ENCODE data around the gene ASPHD2.
"Not testable (repeated sequence)": the region's sequence is repeated elsewhere in the genome, so short reads cannot be mapped to it uniquely, and the experiment has no call there.

Gene ASPHD2

GRCh38 chr22:26436903-26437515 is 7.9 kb downstream of the ASPHD2 start:
- H3K9me3 ChIP-seq (ENCODE audit: control insufficient read depth, low read length): no peaks in the 10 kb centered on the region
- peaks cover 4% of the 10 kb centered on the region for H3K4me1 ChIP-seq (ENCODE audit: control insufficient read depth, insufficient read depth, low read length, poor library complexity, severe bottlenecking)
- H3K4me3 ChIP-seq (ENCODE audit: extremely low read depth, insufficient read depth, low read length, poor library complexity, severe bottlenecking): no peak overlapping the region
- no peak overlapping the region for H3K27ac ChIP-seq (ENCODE audit: low read depth, low read length, severe bottlenecking)
- WGBS, 2 experiments (ENCODE audit: insufficient coverage in 2 of 2): 79 to 83% methylated on average over 8 of the region's 11 CpGs
- peaks cover 10% of the 10 kb centered on the region for H3K36me3 ChIP-seq (ENCODE audit: control insufficient read depth, insufficient read depth, low read length)

GRCh38 chr22:26437694-26438392 is 8.8 kb downstream of the ASPHD2 start:
- Histone ChIP-seq H3K4me3 (ENCODE audit: extremely low read depth, insufficient read depth, low read length, poor library complexity, severe bottlenecking) (no peak overlapping the region), H3K9me3 (ENCODE audit: control insufficient read depth, low read length) (no peaks in the 10 kb centered on the region), H3K36me3 (ENCODE audit: control insufficient read depth, insufficient read depth, low read length) (peaks cover 10% of the 10 kb centered on the region), H3K27ac (ENCODE audit: low read depth, low read length, severe bottlenecking) (no peak overlapping the region), H3K4me1 (ENCODE audit: control insufficient read depth, insufficient read depth, low read length, poor library complexity, severe bottlenecking) (peaks cover 4% of the 10 kb centered on the region)
- WGBS, 2 experiments (ENCODE audit: insufficient coverage in 2 of 2): 87 to 89% methylated on average over 9 to 11 of the region's 14 CpGs

- not testable (repeated sequence) for H3K4me1 ChIP-seq (ENCODE audit: control insufficient read depth, insufficient read depth, low read length, poor library complexity, severe bottlenecking); H3K4me3 ChIP-seq (ENCODE audit: extremely low read depth, insufficient read depth, low read length, poor library complexity, severe bottlenecking); H3K9me3 ChIP-seq (ENCODE audit: control insufficient read depth, low read length); H3K27ac ChIP-seq (ENCODE audit: low read depth, low read length, severe bottlenecking)
- 97% methylated on average over 3 of the region's 3 CpGs for WGBS, 2 experiments (ENCODE audit: insufficient coverage in 2 of 2)
- H3K36me3 ChIP-seq (ENCODE audit: control insufficient read depth, insufficient read depth, low read length): peaks cover 10% of the 10 kb centered on the region
Observed at GRCh38 chr22:26438776-26439175, 9.7 kb downstream of the ASPHD2 start.

GRCh38 chr22:26439559-26439958 is 10.5 kb downstream of the ASPHD2 start:
- H3K27ac ChIP-seq (ENCODE audit: low read depth, low read length, severe bottlenecking): no peak overlapping the region
- peaks cover 4% of the 10 kb centered on the region for H3K4me1 ChIP-seq (ENCODE audit: control insufficient read depth, insufficient read depth, low read length, poor library complexity, severe bottlenecking)
- peaks cover 4% of the 10 kb centered on the region for H3K36me3 ChIP-seq (ENCODE audit: control insufficient read depth, insufficient read depth, low read length)
- H3K9me3 ChIP-seq (ENCODE audit: control insufficient read depth, low read length): no peaks in the 10 kb centered on the region
- no peak overlapping the region for H3K4me3 ChIP-seq (ENCODE audit: extremely low read depth, insufficient read depth, low read length, poor library complexity, severe bottlenecking)
- WGBS, 2 experiments (ENCODE audit: insufficient coverage in 2 of 2): 100% methylated on average over 2 of the region's 3 CpGs; no CpG with 5 or more reads in 1 of the 2 experiments

GRCh38 chr22:26442086-26442756 is 13.2 kb downstream of the ASPHD2 start:
- H3K36me3 ChIP-seq (ENCODE audit: control insufficient read depth, insufficient read depth, low read length): no peaks in the 10 kb centered on the region
- H3K27ac ChIP-seq (ENCODE audit: low read depth, low read length, severe bottlenecking): no peak overlapping the region
- no peak overlapping the region for H3K4me3 ChIP-seq (ENCODE audit: extremely low read depth, insufficient read depth, low read length, poor library complexity, severe bottlenecking)
- no peaks in the 10 kb centered on the region for H3K9me3 ChIP-seq (ENCODE audit: control insufficient read depth, low read length)
- no peaks in the 10 kb centered on the region for H3K4me1 ChIP-seq (ENCODE audit: control insufficient read depth, insufficient read depth, low read length, poor library complexity, severe bottlenecking)
- 78 to 90% methylated on average over 2 of the region's 4 CpGs for WGBS, 2 experiments (ENCODE audit: insufficient coverage in 2 of 2)

GRCh38 chr22:26443901-26444690 is 15.0 kb downstream of the ASPHD2 start:
- H3K4me3 ChIP-seq (ENCODE audit: extremely low read depth, insufficient read depth, low read length, poor library complexity, severe bottlenecking): no peak overlapping the region
- H3K27ac ChIP-seq (ENCODE audit: low read depth, low read length, severe bottlenecking): no peak overlapping the region
- 92 to 93% methylated on average over 15 to 16 of the region's 16 CpGs for WGBS, 2 experiments (ENCODE audit: insufficient coverage in 2 of 2)
- no peaks in the 10 kb centered on the region for H3K36me3 ChIP-seq (ENCODE audit: control insufficient read depth, insufficient read depth, low read length)
- H3K9me3 ChIP-seq (ENCODE audit: control insufficient read depth, low read length): no peaks in the 10 kb centered on the region
- H3K4me1 ChIP-seq (ENCODE audit: control insufficient read depth, insufficient read depth, low read length, poor library complexity, severe bottlenecking): no peaks in the 10 kb centered on the region

GRCh38 chr22:26444777-26445176 is 15.7 kb downstream of the ASPHD2 start:
- H3K27ac ChIP-seq (ENCODE audit: low read depth, low read length, severe bottlenecking): no peak overlapping the region
- 96 to 97% methylated on average over 7 to 8 of the region's 8 CpGs for WGBS, 2 experiments (ENCODE audit: insufficient coverage in 2 of 2)
- no peaks in the 10 kb centered on the region for H3K36me3 ChIP-seq (ENCODE audit: control insufficient read depth, insufficient read depth, low read length)
- H3K4me1 ChIP-seq (ENCODE audit: control insufficient read depth, insufficient read depth, low read length, poor library complexity, severe bottlenecking): no peaks in the 10 kb centered on the region
- H3K9me3 ChIP-seq (ENCODE audit: control insufficient read depth, low read length): no peaks in the 10 kb centered on the region
- no peak overlapping the region for H3K4me3 ChIP-seq (ENCODE audit: extremely low read depth, insufficient read depth, low read length, poor library complexity, severe bottlenecking)

GRCh38 chr22:26445577-26446275 is 16.7 kb downstream of the ASPHD2 start:
- no peaks in the 10 kb centered on the region for H3K4me1 ChIP-seq (ENCODE audit: control insufficient read depth, insufficient read depth, low read length, poor library complexity, severe bottlenecking)
- no peak overlapping the region for H3K4me3 ChIP-seq (ENCODE audit: extremely low read depth, insufficient read depth, low read length, poor library complexity, severe bottlenecking)
- H3K27ac ChIP-seq (ENCODE audit: low read depth, low read length, severe bottlenecking): no peak overlapping the region
- H3K9me3 ChIP-seq (ENCODE audit: control insufficient read depth, low read length): no peaks in the 10 kb centered on the region
- peaks cover 4% of the 10 kb centered on the region for H3K36me3 ChIP-seq (ENCODE audit: control insufficient read depth, insufficient read depth, low read length)
- WGBS, 2 experiments (ENCODE audit: insufficient coverage in 2 of 2): 87 to 93% methylated on average over 13 to 15 of the region's 15 CpGs

GRCh38 chr22:26446808-26447515 is 17.9 kb downstream of the ASPHD2 start:
- H3K4me1 ChIP-seq (ENCODE audit: control insufficient read depth, insufficient read depth, low read length, poor library complexity, severe bottlenecking): no peaks in the 10 kb centered on the region
- no peak overlapping the region for H3K4me3 ChIP-seq (ENCODE audit: extremely low read depth, insufficient read depth, low read length, poor library complexity, severe bottlenecking)
- H3K9me3 ChIP-seq (ENCODE audit: control insufficient read depth, low read length): no peaks in the 10 kb centered on the region
- 92 to 95% methylated on average over 13 to 16 of the region's 17 CpGs for WGBS, 2 experiments (ENCODE audit: insufficient coverage in 2 of 2)
- peaks cover 12% of the 10 kb centered on the region for H3K36me3 ChIP-seq (ENCODE audit: control insufficient read depth, insufficient read depth, low read length)
- no peak overlapping the region for H3K27ac ChIP-seq (ENCODE audit: low read depth, low read length, severe bottlenecking)

Measured in mesodermal cell (in vitro differentiated cells).